Neural crest cell (in vitro differentiated cells): ENCODE results near the gene HPN. TPM values are rescaled to one million over a fixed set of nuclear protein-coding genes. Genes with fewer than 3 reads are reported as not detected.

ENCODE experiments used
- DNase-seq: peaks from one replicate; pipeline ENCODE4 v3.0.0; 2021; ENCODE audit warnings: low read depth, mixed read lengths, low spot score
- H3K27ac Mint-ChIP-seq: one replicate; pipeline ENCODE4 v1.8.0; 2021; ENCODE audit warnings: mild to moderate bottlenecking, mixed read lengths; ENCODE audit not compliant: unreplicated experiment
- H3K27me3 Mint-ChIP-seq: 2 replicates; pipeline ENCODE4 v1.8.0; 2021; ENCODE audit warnings: low read depth, mild to moderate bottlenecking, mixed read lengths
- H3K36me3 Mint-ChIP-seq: 2 replicates; pipeline ENCODE4 v1.8.0; 2021; ENCODE audit warnings: low read depth, mild to moderate bottlenecking, mixed read lengths
- H3K4me1 Mint-ChIP-seq: 2 replicates; pipeline ENCODE4 v1.8.0; 2021; ENCODE audit warnings: mixed read lengths
- H3K4me3 Mint-ChIP-seq: one replicate; pipeline ENCODE4 v1.8.0; 2021; ENCODE audit warnings: mild to moderate bottlenecking, mixed read lengths
- H3K9me3 Mint-ChIP-seq: 2 replicates; pipeline ENCODE4 v1.8.0; 2021; ENCODE audit warnings: mixed read lengths
- CTCF ChIP-seq: fragments of 200-600 bp; sonication (generic); conservative IDR thresholded peaks from 2 replicates; pipeline ENCODE4 v1.5.0; 2021; ENCODE audit warnings: antibody characterized with exemption, mild to moderate bottlenecking
- total RNA-seq: library from RNA; stranded (reverse); gene quantifications from 2 replicates; pipeline ENCODE4 v1.2.1, GENCODE V29; 2021

HPN gene
- total RNA-seq, 1 donor from 2014 or later = 0.26 TPM

DNA sequence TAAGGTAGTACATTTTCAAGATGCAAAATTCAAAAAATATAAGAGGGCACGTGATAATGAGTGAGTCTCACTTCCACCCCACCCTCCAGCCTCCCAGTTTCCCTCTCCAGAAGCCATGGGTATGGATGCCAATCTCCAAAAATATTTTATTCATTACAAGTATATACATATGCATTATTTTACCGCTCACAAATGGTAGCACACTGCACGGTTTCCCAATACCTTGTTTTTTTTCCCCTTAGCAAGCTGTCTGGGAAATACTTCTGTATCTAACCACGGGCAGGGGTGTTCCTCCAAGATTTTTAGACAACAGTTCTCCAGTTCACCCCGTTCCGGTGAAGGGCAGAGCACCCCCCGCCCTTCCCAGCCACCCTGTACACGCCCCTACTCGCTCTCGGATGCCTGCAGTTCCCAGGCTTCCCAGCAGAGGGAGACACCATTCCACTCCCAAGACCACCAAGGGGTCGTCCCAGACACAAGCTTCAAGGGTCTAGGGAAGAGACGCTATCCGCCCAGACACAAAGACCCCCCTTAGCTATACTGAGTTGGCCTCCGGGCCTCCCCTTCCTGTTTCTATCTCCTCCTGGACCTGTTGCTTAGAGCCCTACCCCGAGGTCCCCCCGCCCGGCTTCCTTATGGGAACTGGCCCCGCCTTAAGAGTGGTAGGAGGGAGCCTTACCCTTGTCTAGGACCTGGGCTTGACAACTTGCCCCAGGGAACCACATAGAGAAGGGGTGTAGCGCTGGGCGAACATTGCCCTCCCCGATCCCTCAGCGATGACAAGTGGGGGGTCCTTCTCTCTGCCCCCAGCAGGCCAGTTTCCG, 73.0 kb downstream of the HPN start:
- peaks cover 3% of the 10 kb centered on the region for H3K27me3 Mint-ChIP-seq
- peak overlapping the region; percentile 78 for H3K4me3 Mint-ChIP-seq
- H3K4me1 Mint-ChIP-seq = peaks cover 53% of the 10 kb centered on the region
- no peaks in the 10 kb centered on the region for H3K36me3 Mint-ChIP-seq
- peak overlapping the region; percentile 68 for H3K27ac Mint-ChIP-seq
- peak; percentile 97 for TF ChIP-seq CTCF
- peak; percentile 97 for DNase-seq
- H3K9me3 Mint-ChIP-seq = no peaks in the 10 kb centered on the region

DNA sequence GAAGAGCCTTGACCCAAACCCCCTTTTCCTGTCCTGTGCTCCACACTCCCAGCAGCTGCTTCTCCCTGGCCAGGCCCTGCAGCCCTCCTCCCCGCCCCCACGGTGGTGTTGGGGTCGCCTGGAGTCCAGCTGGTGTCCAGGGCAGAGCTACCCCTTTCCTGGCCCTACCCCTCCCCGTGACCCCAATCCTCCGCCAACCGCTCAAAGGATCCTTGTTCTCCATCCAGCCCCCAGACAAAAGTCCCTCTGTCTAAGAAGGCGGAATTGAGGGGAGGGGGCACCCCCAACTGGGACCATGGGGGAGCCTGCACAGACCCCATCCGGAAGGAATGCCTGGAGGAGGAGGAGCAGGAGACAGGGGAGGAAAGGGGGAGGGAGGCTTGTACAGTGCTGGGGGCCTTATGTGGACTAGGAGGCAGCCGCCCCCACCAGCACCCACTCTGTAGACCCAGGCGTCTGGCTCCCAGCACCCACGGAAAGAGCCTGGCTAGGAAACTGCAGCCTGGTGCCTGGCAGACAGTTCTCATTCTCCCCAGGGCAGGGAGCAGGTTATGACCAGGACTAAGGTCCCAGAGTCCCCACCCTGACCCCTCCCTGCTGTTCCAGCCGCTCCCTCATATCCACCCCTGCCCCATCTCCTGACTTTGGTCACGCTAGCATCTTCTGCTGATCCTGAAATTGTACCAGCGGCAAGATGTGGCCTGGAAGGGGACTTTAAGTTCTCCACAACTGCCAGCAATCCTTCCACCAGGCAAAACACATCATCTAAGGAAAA, 73.8 kb downstream of the HPN start, which contains the start of gene FXYD3:
Gene FXYD3, plus strand, starts transcription at position 647 of the 775 bp plus-strand sequence. CDS start 3,554 bp downstream, outside the sequence.
- H3K9me3 Mint-ChIP-seq = no peaks in the 10 kb centered on the region
- H3K27me3 Mint-ChIP-seq = peaks cover 3% of the 10 kb centered on the region
- H3K4me1 Mint-ChIP-seq = peaks cover 56% of the 10 kb centered on the region
- TF ChIP-seq CTCF = no peak
- H3K27ac Mint-ChIP-seq = peak within 1 kb of the TSS; percentile 90
- H3K36me3 Mint-ChIP-seq = no peaks in the 10 kb centered on the region
- peak within 1 kb of the TSS; percentile 78 for H3K4me3 Mint-ChIP-seq
- DNase-seq = peak; percentile 54

Other genes with a start within 250 kb of the HPN start
- gene ZNF30, start 114.8 kb upstream of the HPN start, total RNA-seq = 6.2 and 7.2 TPM in 2 replicates
- gene ZNF792, start 77.5 kb upstream of the HPN start, total RNA-seq = 7.5 and 8.1 TPM in 2 replicates
- gene GRAMD1A, start 41.4 kb upstream of the HPN start, total RNA-seq = 100 and 103 TPM in 2 replicates
- 1.7 and 1.9 TPM in 2 replicates for gene SCN1B, start 11.3 kb upstream of the HPN start, total RNA-seq
- 2.5 and 2.8 TPM in 2 replicates for gene FXYD3, start 74.1 kb downstream of the HPN start, total RNA-seq
- 15.9 and 16.1 TPM in 2 replicates for gene LGI4, start 93.3 kb downstream of the HPN start, total RNA-seq
- 4.2 and 6.5 TPM in 2 replicates for gene FXYD1, start 97.1 kb downstream of the HPN start, total RNA-seq
- 1.1 and 1.4 TPM in 2 replicates for gene FXYD7, start 101.5 kb downstream of the HPN start, total RNA-seq
- 13.3 and 17.0 TPM in 2 replicates for gene FXYD5, start 113.0 kb downstream of the HPN start, total RNA-seq
- gene FAM187B, start 187.0 kb downstream of the HPN start, total RNA-seq = not detected in 2 replicates
- 3.5 and 4.0 TPM in 2 replicates for gene LSR, start 207.3 kb downstream of the HPN start, total RNA-seq
- gene USF2, start 227.2 kb downstream of the HPN start, total RNA-seq = 107 and 111 TPM in 2 replicates
- gene HAMP, start 240.8 kb downstream of the HPN start, total RNA-seq = 0.47 and 0.57 TPM in 2 replicates